Stimulated activated CD4-positive, alpha-beta T cell treated with anti-CD3 and anti-CD28 coated beads, Interleukin-2, amount 100 ng/mL, for 24 hours (primary cell): ENCODE results near the gene ISG20L2.
"Not testable (repeated sequence)": the region's sequence is repeated elsewhere in the genome, so short reads cannot be mapped to it uniquely, and the experiment has no call there.

Experiments
- DNase-seq, 2 donors: peaks; one replicate each; pipeline ENCODE4 v3.0.0-alpha.2; 2020

ISG20L2 gene, protein sequence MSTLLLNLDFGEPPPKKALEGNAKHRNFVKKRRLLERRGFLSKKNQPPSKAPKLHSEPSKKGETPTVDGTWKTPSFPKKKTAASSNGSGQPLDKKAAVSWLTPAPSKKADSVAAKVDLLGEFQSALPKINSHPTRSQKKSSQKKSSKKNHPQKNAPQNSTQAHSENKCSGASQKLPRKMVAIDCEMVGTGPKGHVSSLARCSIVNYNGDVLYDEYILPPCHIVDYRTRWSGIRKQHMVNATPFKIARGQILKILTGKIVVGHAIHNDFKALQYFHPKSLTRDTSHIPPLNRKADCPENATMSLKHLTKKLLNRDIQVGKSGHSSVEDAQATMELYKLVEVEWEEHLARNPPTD

GRCh38 chr1:156728599-156729462 is at the start of gene ISG20L2:
Gene ISG20L2, minus strand, starts transcription at chr1:156728766. Its CDS starts 1,114 bp downstream, at chr1:156727652.
- DNase-seq, result peak; percentile 93 to 96

- DNase-seq, result no peak
Observed at GRCh38 chr1:156777573-156777972, 49.0 kb upstream of the ISG20L2 start.

- DNase-seq, result no peak
Observed at GRCh38 chr1:156776942-156777341, 48.4 kb upstream of the ISG20L2 start.

- no peak for DNase-seq
Observed at GRCh38 chr1:156775799-156776198, 47.2 kb upstream of the ISG20L2 start.

DNA sequence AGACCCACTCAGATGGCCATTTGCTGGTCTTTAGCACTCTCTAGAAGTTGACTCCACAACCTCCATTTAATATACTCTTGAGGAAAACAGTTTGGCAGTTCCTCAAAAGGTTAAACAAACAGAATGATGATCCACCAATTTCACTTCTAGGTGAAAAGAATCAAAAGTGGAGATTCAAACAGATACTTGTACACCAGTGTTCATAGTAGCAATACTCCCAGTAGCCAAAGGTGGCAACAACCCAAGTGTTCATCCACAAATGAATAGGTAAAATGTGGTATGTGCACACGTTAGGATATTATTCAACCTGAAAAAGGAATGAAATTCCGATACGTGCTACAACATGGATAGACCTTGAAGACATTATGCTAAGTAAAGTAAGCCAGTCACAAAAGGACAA is 45.0 kb upstream of the ISG20L2 start:
- DNase-seq, result no peak

DNA sequence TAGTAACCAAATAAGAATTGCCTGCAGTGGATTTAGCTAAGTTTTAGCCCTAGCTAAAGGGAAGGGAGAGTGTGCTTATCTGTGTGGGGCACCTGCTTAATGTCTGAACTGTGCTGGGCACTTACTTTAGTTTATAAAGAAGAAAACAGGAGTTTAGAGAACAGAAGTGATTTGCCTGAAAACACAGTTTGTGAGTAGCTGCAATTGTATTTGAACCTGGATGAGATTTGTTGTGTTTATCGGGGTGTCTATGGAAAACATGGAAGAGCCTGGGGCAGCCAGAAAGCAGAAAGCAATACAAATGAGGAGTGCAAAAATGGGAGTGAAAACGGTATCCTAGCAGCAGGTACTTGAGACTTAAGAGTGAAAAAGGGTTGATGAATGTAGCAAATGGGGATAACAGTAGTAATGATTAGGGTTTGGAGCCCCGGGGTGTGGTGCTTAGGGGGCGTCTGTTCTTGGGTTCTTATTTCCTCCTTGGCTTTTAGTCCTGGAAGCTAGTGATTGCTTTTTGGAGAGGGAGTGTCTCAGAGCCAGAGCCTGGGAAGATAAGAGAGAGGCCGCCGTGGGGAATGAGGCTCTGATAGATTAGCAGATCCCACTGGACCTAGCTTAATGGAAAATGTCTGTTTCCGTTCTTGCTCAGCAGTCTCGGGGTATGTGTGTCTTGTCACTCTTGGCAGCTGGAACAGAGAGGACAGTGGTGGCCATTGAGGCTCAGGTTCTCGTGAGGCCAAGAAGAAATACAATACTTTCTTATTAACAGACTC is 44.3 kb upstream of the ISG20L2 start:
- DNase-seq, result no peak

DNA sequence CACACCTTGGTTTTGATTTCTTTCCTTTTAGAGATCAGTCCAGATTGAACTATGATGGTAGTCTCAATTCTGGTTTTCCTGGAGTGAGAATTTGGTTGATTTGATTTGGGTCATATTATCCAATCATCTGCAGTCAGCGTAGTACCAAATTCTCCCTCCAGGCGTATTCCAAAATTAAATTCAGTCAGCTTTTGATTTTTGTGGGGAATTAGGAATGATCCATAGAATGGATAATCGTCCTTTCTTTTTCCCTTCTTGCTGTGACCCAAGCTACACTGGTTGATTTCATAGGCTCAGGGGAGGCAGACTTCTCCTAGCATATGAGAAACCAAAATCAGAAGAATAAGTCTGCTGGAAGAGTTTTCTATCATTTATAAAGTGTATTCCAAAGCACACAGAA is 43.7 kb upstream of the ISG20L2 start:
- no peak for DNase-seq

DNA sequence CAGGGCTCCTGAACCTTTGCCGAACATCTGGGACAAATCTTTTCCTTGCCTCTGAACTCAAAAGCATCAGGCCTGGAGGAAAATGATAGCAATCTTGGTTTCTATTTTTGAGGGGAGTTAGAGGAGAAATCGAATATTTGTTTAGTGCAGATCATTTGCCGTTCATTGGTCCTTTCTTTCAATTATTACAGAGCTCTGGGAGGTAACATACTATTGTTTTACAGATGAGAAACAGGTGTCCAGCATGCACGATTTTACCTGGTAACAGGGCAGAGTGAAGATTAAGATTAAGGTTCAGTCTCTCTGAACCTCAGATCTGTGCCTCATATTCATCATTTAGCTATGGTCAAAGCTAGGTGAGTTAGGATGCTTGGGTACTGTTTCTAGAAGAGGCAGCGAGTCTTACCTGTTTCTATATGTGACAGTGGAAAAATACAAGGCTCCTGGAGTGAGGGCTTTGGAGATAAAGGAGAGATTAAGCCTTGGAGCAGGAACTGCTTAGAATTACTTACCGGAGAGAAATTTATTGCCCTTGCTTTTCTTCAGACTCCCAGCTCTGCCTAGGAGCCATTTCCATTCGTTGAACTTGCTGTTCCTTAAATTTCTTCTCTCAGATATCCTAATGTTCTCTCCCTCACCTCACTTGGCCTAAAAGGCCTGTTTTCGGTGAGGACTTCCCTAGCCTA is 40.2 kb upstream of the ISG20L2 start:
- DNase-seq, result no peak

- DNase-seq, result peak; percentile 43 to 50
Observed at GRCh38 chr1:156767879-156768604, 39.5 kb upstream of the ISG20L2 start.

- DNase-seq, result peak; percentile 93 to 95
Observed at GRCh38 chr1:156767101-156767878, 38.7 kb upstream of the ISG20L2 start, which contains the start of gene PRCC. Gene PRCC, plus strand, starts transcription at chr1:156767535. Its CDS starts 237 bp downstream, at chr1:156767772.

DNA sequence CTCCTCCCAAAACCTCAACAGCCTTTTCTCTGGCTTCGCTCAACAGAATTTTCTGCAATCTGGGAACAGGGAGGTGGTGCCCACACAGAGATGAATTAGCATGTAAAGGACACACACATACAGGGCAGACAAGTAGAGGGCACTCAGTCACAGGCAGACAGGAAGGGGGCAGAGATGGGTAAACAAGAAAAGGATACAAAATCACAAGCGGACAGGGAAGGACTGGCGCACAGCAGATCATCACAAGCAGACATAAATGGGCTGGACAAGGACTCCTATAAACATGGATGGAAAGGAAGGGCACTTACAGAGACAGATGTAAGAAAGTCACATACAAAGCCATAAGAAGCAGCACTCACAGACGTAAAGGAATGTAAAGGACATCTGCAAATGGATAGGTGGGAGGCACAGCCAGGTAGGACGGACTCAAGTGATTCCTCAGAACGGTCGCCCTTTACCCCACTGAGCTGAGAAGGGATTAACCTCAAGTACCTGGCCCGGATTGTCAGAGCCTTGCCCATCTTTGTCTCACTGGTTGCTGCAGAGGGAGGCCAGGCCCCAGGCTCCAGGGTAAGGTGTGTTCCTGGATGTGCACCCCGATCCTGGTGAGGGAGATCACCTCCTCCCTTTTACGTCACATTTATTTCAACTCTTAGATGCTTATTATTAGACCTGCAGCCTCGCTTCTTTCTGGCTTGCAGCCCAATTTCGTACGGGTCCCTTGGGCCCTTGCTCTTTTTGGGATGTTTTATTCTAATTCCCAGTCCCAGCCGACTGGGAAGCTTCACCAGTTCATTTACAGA is 37.9 kb upstream of the ISG20L2 start:
- no peak for DNase-seq

DNA sequence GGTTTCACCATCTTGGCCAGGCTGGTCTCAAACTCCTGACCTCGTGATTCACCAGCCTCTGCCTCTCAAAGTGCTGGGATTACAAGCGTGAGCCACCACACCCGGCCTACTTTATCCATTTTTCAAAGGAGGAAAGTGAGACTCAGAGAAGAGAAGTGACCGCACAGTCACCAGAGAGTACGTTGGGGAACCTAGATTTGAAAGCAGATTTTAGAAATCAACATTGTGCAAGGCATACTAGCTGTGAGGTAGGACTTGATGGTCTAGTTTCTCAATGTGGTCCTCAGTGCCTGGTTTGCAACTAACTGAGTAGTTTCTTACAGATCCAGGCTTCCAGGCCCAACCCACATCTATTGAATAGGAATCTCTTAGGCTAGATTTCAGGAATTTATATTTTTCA is 37.1 kb upstream of the ISG20L2 start:
- DNase-seq, result no peak

GRCh38 chr1:156765136-156765535 is 36.6 kb upstream of the ISG20L2 start:
- DNase-seq, result not testable (repeated sequence)

DNA sequence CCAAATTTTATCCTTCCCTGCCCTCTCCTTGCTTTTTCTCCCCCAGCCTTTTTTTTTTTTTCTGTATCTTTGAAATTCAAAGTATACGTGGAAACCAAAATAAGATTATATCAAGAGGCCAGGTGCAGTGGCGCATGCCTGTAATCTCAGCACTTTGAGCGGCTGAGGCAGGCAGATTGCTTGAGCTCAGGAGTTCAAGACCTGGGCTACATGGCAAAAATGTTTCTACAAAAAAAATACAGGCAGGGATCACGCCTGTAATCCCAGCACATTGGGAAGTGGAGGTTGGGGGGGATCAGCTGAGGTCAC is 32.2 kb upstream of the ISG20L2 start:
- DNase-seq, result no peak

DNA sequence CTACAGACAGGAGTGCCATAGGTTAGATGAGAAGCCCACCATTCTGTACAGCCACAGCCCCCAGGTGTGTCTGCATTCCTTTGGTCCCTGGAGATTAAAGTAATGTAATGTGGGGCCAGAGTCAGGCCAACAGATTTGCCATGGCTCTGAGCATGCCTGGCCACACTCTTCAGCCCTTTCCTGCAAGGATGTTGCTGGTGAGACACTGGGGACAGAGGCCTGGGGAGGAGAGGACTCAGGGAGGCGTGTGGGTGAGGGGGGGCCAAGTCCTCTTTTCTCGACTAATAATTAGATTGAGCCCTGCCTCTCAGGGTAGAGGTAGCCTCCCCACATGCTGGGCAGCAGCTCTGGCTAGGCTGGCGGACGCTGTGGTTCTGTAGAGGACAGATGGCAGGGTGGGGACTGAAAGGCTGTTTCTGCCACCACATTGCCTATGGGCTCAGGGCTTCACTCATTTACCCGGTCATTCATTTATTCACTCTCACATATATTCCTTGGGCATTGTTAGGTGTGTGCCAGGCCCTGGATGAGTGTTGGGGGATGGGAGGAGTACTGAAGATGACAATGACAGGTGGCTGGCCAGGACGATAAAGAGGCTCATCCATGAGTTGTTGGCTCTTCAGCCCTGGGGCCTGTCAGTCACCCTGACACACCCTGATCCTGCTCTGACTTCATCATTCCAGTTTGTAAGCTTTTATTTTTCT is 31.7 kb upstream of the ISG20L2 start:
- DNase-seq, result no peak

- DNase-seq, result not testable (repeated sequence)
Observed at GRCh38 chr1:156757572-156758253, 29.1 kb upstream of the ISG20L2 start.

DNA sequence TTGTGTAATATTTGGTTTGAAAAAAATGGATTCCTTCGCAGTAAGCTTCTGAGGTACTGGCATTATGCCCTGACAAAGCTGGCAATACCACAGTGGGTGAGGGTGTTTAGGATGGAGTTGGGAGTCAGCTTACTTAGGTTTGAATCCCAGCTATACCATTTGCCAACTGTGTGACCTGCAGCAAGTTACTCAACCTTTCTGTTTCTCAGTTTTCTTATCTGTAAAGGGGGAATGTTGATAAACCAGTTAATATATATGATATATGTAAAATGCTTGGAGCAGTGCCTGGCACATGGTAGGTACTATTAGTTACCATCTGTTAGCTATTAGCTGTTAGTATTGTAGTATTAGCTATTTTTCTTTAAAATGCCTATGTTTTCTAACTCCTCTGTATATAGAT is 27.8 kb upstream of the ISG20L2 start:
- no peak for DNase-seq

GRCh38 chr1:156755527-156755950 is 27.0 kb upstream of the ISG20L2 start:
- no peak for DNase-seq

- DNase-seq, result no peak
Observed at GRCh38 chr1:156754219-156754618, 25.7 kb upstream of the ISG20L2 start.
